GM12878 (cell line): ENCODE results near the gene BUB3. TPM values are rescaled to one million over a fixed set of nuclear protein-coding genes. Genes with fewer than 3 reads are reported as not detected.

Experiments
- ATAC-seq: fragments of 200-7000 bp; cut with Tn5 transposase; 3 replicates; pipeline ENCODE4 v1.9.1; 2020; ENCODE audit warnings: mild to moderate bottlenecking, moderate library complexity
- BruUV-seq: library from RNA; stranded (reverse); fragments of 400-500 nt; replicated peaks from 2 replicates; lab custom pipeline; 2021; lab: Mats Ljungman, UMichigan
- CTCF ChIA-PET: fragments of 300-600 bp; sonication (Branson Sonifier 250); formaldehyde crosslinking; extraction: SDS; loops from one replicate; lab custom pipeline; 2021; ENCODE audit warnings: inconsistent platforms; lab: Yijun Ruan, JAX
- POLR2A ChIA-PET: fragments of 350-600 bp; formaldehyde crosslinking; extraction: SDS; loops from one replicate; lab custom pipeline; 2021; ENCODE audit warnings: inconsistent platforms; lab: Charles Lee
- RAD21 ChIA-PET: fragments of 300-600 bp; sonication (Branson Sonifier 250); formaldehyde crosslinking; loops from one replicate; lab custom pipeline; 2023; ENCODE audit warnings: antibody characterized with exemption; ENCODE audit not compliant: unreplicated experiment; lab: Charles Lee
- SMC1A ChIA-PET: fragments of 300-600 bp; sonication (Branson Sonifier 250); formaldehyde crosslinking; loops from one replicate; lab custom pipeline; 2023; ENCODE audit not compliant: unreplicated experiment, uncharacterized antibody; lab: Charles Lee
- DNase-seq: peaks from one replicate; pipeline ENCODE4 v3.0.0-alpha.2; 2011; ENCODE audit warnings: low read depth, low spot score
- FAIRE-seq: peaks from 3 replicates; lab custom pipeline; 2011; peaks lifted over from hg19 to GRCh38; lab: Jason Lieb, UNC
- H2AFZ ChIP-seq: 2 replicates; pipeline ENCODE4 v1.6.0; 2011; ENCODE audit warnings: low read depth, low read length, control low read depth; ENCODE audit not compliant: control insufficient read depth
- H3K27ac ChIP-seq: 2 replicates; pipeline ENCODE4 v1.5.1; 2011; ENCODE audit warnings: control low read depth; ENCODE audit not compliant: control insufficient read depth, insufficient read depth
- H3K27me3 ChIP-seq, 2 experiments: replicated peaks in 1 of 2; 2 replicates each; pipeline versions ENCODE4 v1.6.0 to v1.6.1; 2011; ENCODE audit warnings: low read length in 1 of 2; ENCODE audit not compliant: control insufficient read depth in 2 of 2, insufficient read depth in 2 of 2
- H3K36me3 ChIP-seq, 2 experiments: 2 replicates each; pipeline ENCODE4 v1.5.1; 2011; ENCODE audit warnings: low read length in 1 of 2; ENCODE audit not compliant: control insufficient read depth in 2 of 2, insufficient read depth in 2 of 2
- H3K4me1 ChIP-seq: 2 replicates; pipeline ENCODE4 v1.6.1; 2011; ENCODE audit warnings: mild to moderate bottlenecking, low read length, moderate library complexity, mixed read lengths; ENCODE audit not compliant: control insufficient read depth, insufficient read depth
- H3K4me2 ChIP-seq: 2 replicates; pipeline ENCODE4 v1.6.0; 2011; ENCODE audit warnings: control low read depth; ENCODE audit not compliant: control insufficient read depth, insufficient read depth
- H3K4me3 ChIP-seq: fragments of 200-600 bp; sonication (generic); 2 replicates; pipeline ENCODE4 v1.5.1; 2016
- H3K79me2 ChIP-seq: 2 replicates; pipeline ENCODE4 v1.6.0; 2011; ENCODE audit warnings: low read length; ENCODE audit not compliant: control insufficient read depth, insufficient read depth
- H3K9ac ChIP-seq: 2 replicates; pipeline ENCODE4 v1.8.0; 2011; ENCODE audit warnings: low read length, control low read depth, mixed read lengths; ENCODE audit not compliant: control insufficient read depth, insufficient read depth
- H3K9me3 ChIP-seq: replicated peaks from 3 replicates; pipeline ENCODE4 v1.5.1; 2011; ENCODE audit warnings: mild to moderate bottlenecking, low read length; ENCODE audit not compliant: control insufficient read depth, insufficient read depth
- H4K20me1 ChIP-seq: 2 replicates; pipeline ENCODE4 v1.6.0; 2011; ENCODE audit not compliant: control insufficient read depth, insufficient read depth
- CBX3 ChIP-seq: fragments of 200-600 bp; sonication (generic); IDR thresholded peaks from 2 replicates; pipeline ENCODE4 v1.6.1; 2016; ENCODE audit warnings: low read depth, borderline replicate concordance
- CHD4 ChIP-seq: fragments of 200-600 bp; sonication (generic); IDR thresholded peaks from 2 replicates; pipeline ENCODE4 v1.6.1; 2016; ENCODE audit warnings: mild to moderate bottlenecking
- EGR1 ChIP-seq, 2 experiments: IDR thresholded peaks; 1 replicate in 1 of 2; 2 replicates in 1 of 2; pipeline ENCODE4 v1.6.1; 2011 to 2012; ENCODE audit warnings: low read depth in 2 of 2, low read length in 2 of 2, borderline replicate concordance in 1 of 2, mild to moderate bottlenecking in 1 of 2, moderate library complexity in 1 of 2
- NFYB ChIP-seq: IDR thresholded peaks from 2 replicates; pipeline ENCODE4 v1.6.1; 2011; ENCODE audit warnings: low read depth, mild to moderate bottlenecking, low read length, improper control_type of control experiment, moderate library complexity; ENCODE audit not compliant: insufficient read depth
- POLR2A ChIP-seq: IDR thresholded peaks from 2 replicates; pipeline ENCODE4 v1.6.1; 2011; ENCODE audit warnings: low read depth, mild to moderate bottlenecking, low read length
- POU2F2 ChIP-seq: IDR thresholded peaks from 3 replicates; pipeline ENCODE4 v1.6.1; 2011; ENCODE audit warnings: low read depth, mild to moderate bottlenecking, low read length, borderline replicate concordance
- SIN3A ChIP-seq: IDR thresholded peaks from 2 replicates; pipeline ENCODE4 v1.6.1; 2012; ENCODE audit warnings: low read depth, low read length, improper control_type of control experiment
- TAF1 ChIP-seq: IDR thresholded peaks from 2 replicates; pipeline ENCODE4 v1.6.1; 2011; ENCODE audit warnings: mild to moderate bottlenecking, low read depth, low read length, borderline replicate concordance
- TBL1XR1 ChIP-seq: IDR thresholded peaks from 2 replicates; pipeline ENCODE4 v1.6.1; 2012; ENCODE audit warnings: low read depth, low read length, improper control_type of control experiment
- ZBED1 ChIP-seq: IDR thresholded peaks from 2 replicates; pipeline ENCODE4 v1.6.1; 2016; ENCODE audit warnings: borderline replicate concordance
- WGBS: methylation state at CpG from one replicate; pipeline ENCODE4 v1.1.6; 2016; ENCODE audit warnings: low lambda C conversion rate; ENCODE audit not compliant: insufficient replicate concordance, insufficient coverage; ENCODE audit errors: missing lambda C conversion rate; 5-methylcytosine and 5-hydroxymethylcytosine counted together
- in situ Hi-C: fragments of 300-500 bp; cut with MboI; formaldehyde crosslinking; loops from 9 replicates; pipeline ENCODE4 v1.14.3; 2018; ENCODE audit warnings: mixed read lengths
- intact Hi-C: fragments of 100-400 bp; cut with micrococcal nuclease; formaldehyde crosslinking; loops from one replicate; pipeline ENCODE4 v1.14.2; 2022; ENCODE audit not compliant: unreplicated experiment
- polyA plus RNA-seq, 11 experiments: library from polyadenylated mRNA; depleted of rRNA in 4 of 11; unstranded in 6 of 11; stranded (reverse) in 5 of 11; fragments of >200 nt; fragmentation: Nextera tagmentation in 4 of 11; fragmentation: Illumina TruSeq in 1 of 11; extraction: Ambion mirVana in 4 of 11; extraction: Trizol in 1 of 11; gene quantifications; 1 replicate in 1 of 11; 2 replicates in 10 of 11; pipeline versions ENCODE4 v1.2.1 to v1.2.3, GENCODE V29; 2011 to 2016; ENCODE audit warnings: inconsistent platforms in 2 of 11, missing spikeins in 2 of 11, low read depth in 1 of 11
- total RNA-seq, 4 experiments: library from RNA; depleted of rRNA in 3 of 4; stranded (reverse); fragments of >200 nt in 3 of 4; fragmentation: Illumina TruSeq in 1 of 4; extraction: Trizol in 1 of 4; gene quantifications; 2 replicates each; pipeline versions ENCODE4 v1.2.1 to v1.2.3, GENCODE V29; 2013 to 2021
- TF ChIP-seq, protein P1 (sequence below): IDR thresholded peaks from 2 replicates; pipeline ENCODE4 v1.6.1; 2012; ENCODE audit warnings: low read depth, low read length, improper control_type of control experiment

BUB3 gene
- total and polyA plus RNA-seq, 10 of the 15 experiments (the other 5 are each of a cell fraction or from before 2014, with no cell fraction given), result 260 to 1,126 (median 441) TPM

DNA sequence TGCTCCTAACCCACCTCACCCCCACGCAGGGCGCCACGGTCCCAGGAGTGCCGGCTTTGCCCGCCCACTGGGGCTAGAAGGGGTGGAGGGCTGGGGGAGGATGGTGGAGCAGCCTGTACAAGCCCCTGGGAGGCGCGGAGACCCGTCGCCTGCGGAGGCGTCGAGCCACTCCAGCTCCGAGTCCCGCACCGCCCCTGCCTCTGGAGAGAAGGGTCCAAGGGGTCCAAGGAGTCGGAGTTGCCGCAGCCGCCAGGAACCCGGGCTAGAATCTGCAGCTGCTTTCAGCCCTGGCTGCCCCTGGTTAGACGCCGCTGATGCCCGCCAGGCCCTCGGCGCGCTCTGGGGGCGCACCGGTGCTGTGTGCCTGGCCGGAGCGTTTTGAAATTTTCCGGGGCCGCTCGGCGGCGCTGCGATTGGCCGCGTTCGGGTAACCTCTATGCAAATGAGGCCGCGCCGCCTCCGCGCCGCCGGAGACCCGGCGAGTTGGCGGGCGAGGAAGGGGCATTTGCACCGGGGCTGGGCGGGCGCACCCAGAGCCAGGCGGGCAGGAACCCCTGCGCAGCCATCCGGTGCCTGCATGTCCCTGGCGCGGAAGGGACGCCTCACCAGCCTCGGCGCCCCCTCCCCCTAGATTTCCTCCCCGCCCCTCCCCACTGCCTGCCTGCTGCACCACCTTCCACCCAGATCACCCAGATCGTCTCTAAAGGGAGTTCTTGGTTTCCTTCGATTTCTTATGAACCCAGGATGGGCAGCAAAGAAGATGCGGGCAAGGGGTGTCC, 6.4 kb upstream of the BUB3 start, which contains the start of gene HMX2:
Gene HMX2, plus strand, starts transcription at position 502 of the 779 bp plus-strand sequence. Its CDS starts 243 bp downstream, at position 745.
- Histone ChIP-seq H3K79me2 (peaks cover 27% of the 10 kb centered on the region), H2AFZ (peak within 1 kb of the TSS; percentile 62; the same call in 1 of the 2 replicates), H3K4me3 (peak within 1 kb of the TSS; percentile 70), H3K4me1 (peaks cover 20% of the 10 kb centered on the region), H3K4me2 (peak within 1 kb of the TSS; percentile 94), H3K27me3 (peaks cover 29 to 31% of the 10 kb centered on the region in 2 experiments), H3K27ac (peak within 1 kb of the TSS; percentile 56), H4K20me1 (no peaks in the 10 kb centered on the region), H3K36me3 (no peaks in the 10 kb centered on the region), H3K9me3 (peaks cover 1% of the 10 kb centered on the region; the same call in 2 of the 3 replicates), H3K9ac (peak within 1 kb of the TSS; percentile 76)
- peak; percentile 59 for TF ChIP-seq POLR2A
- no peak for TF ChIP-seq CHD4
- peak; percentile 88 for TF ChIP-seq POU2F2
- TF ChIP-seq EGR1 (IDR thresholded peaks at IDR 0.05; ENCODE audit: borderline replicate concordance in 1 of 2, low read depth in 2 of 2, low read length in 2 of 2), result 0 out of 3 replicates have a peak, but pooled peaks of 1 of the 2 experiments have one; percentile 40
- TF ChIP-seq ZBED1, result no peak
- no peak for TF ChIP-seq TBL1XR1
- TF ChIP-seq NFYB, result peak; percentile 20; the same call in 1 of the 2 replicates
- 0 out of 2 replicates have a peak, but pooled peaks have one; percentile 29 for TF ChIP-seq TAF1
- 0 out of 2 replicates have a peak, but pooled peaks have one; percentile 23 for TF ChIP-seq SIN3A
- no peak for TF ChIP-seq CBX3
- TF ChIP-seq, protein P1, sequence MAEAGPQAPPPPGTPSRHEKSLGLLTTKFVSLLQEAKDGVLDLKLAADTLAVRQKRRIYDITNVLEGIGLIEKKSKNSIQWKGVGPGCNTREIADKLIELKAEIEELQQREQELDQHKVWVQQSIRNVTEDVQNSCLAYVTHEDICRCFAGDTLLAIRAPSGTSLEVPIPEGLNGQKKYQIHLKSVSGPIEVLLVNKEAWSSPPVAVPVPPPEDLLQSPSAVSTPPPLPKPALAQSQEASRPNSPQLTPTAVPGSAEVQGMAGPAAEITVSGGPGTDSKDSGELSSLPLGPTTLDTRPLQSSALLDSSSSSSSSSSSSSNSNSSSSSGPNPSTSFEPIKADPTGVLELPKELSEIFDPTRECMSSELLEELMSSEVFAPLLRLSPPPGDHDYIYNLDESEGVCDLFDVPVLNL, result peak; percentile 80
- ChIA-PET POLR2A (no interaction called here), RAD21 (no interaction called here), CTCF (no interaction called here), SMC1A (no interaction called here)
- DNase-seq, result no peak
- no peak for FAIRE-seq
- peak; percentile 22 for ATAC-seq
- WGBS, result 17% methylated on average over 56 of the region's 64 CpGs
- intact Hi-C loops, result no loop called here
- in situ Hi-C loops, result no loop called here
- no TSS peak for BruUV-seq
